ENCODE measurements around the gene EXOC8.
"Not testable (repeated sequence)": the region's sequence is repeated elsewhere in the genome, so short reads cannot be mapped to it uniquely, and the experiment has no call there.

Gene EXOC8

DNA sequence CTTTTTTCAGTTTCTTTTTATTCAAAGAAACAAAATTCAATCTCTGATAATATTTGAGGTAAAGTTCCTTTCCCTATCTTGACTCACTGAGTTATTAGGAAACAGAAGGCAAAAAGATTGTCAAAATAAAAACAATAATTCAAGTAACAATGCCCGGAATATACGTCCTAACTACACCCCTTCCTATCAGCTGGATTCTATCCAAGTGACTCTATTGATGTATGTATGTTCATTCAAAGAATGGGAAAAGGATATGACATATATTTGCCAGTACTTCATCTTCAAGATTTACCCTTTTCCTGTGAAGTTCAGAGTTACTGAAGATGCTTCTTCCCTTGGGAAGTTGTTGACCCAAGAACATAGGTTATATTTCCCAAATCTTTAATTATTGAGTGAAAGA lies 14.2 kb upstream of the EXOC8 start:
- no peak for DNase-seq

DNA sequence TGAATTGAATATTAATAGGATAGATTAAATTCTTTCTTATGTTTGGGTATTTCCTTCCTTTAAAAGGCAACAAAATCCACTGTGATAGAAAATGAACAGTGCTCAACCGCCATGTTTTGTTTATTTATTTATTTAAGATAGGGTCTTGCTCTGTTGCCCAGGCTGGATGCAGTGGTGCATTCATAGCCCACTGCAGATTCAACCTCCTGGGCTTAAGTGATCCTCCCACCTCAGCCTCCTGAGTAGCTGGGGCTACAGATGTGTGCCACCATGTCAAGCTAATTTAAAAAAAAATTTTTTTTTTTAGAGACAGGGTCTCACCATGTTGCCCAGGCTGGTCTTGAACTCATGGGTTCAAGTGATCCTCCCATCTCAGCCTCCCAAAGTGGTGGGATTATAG lies 11.2 kb upstream of the EXOC8 start:
- not testable (repeated sequence) for DNase-seq

DNA sequence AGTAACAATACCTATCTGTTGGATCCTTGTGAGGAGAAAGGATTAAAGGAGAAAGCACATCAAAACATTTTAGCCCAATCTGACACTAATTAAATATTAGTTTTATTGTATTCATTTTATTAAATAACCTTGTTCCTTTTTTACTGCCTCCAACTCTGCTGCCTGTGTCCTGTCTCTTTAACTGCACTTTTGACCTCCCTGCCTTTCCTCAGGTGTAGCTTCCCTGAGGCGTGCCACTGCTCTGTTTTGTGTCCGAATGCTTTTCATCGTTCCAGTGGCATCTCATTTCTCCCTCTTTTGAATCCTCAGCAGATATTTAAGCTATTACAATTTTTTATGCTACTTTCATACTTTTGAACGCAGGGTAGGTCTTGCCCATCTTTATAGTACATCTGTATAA lies 10.8 kb upstream of the EXOC8 start:
- no peak for DNase-seq

GRCh38 chr1:231347961-231348360 lies 10.3 kb upstream of the EXOC8 start:
- no peak for DNase-seq

DNA sequence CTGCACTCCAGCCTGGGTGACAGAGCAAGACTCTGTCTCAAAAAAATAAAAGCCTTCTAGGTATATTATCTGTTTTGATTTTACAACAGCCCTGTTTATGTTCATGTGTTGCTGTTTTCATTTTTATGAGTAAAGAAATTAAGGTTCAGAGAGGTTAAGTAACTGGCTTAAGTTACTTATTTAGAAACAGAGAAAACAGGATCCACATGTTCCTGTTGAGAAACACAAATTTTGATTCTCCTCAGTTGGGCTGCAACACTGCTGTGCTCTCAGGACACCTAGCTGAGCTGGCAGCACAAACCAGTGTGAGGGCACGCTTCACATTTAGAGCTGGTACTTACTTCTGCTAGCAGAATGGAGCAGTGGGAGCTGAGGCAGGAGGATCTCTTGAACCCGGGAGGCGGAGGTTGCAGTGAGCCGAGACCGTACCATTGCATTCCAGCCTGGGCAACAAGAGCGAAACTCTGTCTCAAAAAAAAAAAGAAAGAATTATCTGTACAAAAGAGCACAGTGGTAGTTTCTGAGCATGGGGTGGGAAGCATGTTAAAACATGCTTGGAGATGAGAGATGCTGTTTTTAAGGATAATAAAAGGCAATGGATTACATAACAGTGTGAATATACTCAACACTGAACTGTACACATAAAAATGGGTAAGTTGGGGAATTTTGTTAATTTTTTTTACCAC lies 2.8 kb upstream of the EXOC8 start:
- no peak for DNase-seq

DNA sequence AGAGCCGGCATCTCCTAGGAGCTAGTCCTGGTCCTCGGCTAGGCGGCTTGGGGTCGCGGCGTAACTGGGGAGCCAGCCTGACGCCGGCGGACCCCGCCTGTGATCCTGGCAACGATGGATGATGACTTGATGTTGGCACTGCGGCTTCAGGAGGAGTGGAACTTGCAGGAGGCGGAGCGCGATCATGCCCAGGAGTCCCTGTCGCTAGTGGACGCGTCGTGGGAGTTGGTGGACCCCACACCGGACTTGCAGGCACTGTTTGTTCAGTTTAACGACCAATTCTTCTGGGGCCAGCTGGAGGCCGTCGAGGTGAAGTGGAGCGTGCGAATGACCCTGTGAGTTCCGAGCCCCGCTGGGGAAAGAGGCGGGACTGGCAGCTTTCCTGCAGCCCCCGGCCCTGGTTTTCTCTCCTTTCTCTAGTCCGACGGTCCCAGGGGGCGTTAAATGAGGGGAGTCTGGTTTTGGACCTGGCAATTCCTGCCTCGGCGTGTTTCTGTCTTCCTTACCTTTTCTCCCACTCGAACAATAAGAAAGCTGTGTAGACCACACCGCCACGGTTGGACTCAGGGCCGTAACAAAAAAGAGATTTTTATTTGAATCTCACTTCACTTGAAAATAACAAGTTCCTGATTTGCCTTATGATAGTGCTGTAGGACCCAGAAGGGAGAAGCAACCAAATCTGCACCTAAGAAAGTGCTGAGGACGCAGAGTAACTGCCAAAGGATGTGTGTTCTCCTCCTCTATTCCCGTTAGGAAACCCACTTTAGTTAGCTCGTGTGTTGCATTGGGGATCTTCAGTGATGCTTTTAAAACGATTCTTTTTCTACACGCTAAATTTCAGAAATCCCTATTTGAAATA lies 847 bp upstream of the EXOC8 start, which contains the start of gene SPRTN:
SPRTN (plus strand) TSS at position 24 of the 859 bp plus-strand sequence; CDS start at position 115, 91 bp downstream.
- peak; percentile 48 for DNase-seq

GRCh38 chr1:231337043-231337471 lies 595 bp downstream of the EXOC8 start:
- DNase-seq = no peak

GRCh38 chr1:231335663-231336602 lies 1.7 kb downstream of the EXOC8 start:
- DNase-seq = no peak

GRCh38 chr1:231334952-231335351 lies 2.7 kb downstream of the EXOC8 start:
- DNase-seq = no peak

DNA sequence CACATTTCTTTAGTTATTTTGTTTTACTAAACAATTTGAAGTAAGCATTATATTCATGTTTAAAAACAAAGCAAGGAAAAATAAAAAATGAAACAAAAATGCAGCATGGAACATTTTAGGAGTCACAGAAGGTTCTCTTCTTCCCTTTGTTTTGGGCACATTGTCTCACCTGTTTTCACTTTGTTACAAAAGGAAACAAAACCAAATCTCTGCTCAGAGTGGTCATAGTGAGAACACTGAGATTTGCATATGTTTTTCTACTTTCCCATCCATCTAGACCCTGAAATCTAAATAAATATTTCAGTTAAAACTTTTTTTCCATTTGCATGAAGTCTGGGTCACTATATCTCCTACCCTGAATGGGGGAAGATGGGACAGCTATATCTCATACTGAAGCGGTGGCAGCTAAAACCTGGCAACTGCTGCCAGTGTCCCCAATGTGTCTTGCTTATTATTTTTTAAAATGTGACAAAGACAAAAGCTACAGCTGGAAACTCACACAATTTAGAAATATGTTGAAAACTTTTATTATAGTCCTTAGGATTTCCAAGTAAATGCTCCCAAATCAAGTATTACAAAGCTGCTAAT lies 3.5 kb downstream of the EXOC8 start:
- DNase-seq = no peak

GRCh38 chr1:231332761-231333160 lies 4.9 kb downstream of the EXOC8 start:
- DNase-seq = no peak

- DNase-seq = no peak
Measured at GRCh38 chr1:231329483-231329882, 8.2 kb downstream of the EXOC8 start.

- DNase-seq = no peak
Measured at GRCh38 chr1:231327617-231328016, 10.0 kb downstream of the EXOC8 start.

GRCh38 chr1:231326248-231326647 lies 11.4 kb downstream of the EXOC8 start:
- DNase-seq = no peak

DNA sequence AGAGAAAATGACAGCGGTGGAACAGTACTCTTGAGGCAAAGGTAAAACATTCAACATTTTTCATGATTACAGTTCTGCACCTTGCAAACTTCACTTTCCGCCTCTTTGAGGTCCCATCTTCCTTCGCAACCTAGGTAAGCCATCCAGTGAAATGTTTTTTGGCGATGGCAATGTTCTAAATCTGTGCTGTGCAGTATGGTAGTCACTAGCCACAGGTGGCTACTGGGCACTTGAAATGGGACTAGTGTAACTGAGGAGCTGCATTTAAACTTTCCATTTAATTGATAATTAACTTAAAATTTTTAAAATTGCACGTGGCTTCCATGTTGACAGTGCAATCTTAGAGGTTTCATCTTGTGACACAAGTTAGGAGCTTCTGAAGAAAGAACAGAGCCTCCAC lies 13.0 kb downstream of the EXOC8 start:
- no peak for DNase-seq

DNA sequence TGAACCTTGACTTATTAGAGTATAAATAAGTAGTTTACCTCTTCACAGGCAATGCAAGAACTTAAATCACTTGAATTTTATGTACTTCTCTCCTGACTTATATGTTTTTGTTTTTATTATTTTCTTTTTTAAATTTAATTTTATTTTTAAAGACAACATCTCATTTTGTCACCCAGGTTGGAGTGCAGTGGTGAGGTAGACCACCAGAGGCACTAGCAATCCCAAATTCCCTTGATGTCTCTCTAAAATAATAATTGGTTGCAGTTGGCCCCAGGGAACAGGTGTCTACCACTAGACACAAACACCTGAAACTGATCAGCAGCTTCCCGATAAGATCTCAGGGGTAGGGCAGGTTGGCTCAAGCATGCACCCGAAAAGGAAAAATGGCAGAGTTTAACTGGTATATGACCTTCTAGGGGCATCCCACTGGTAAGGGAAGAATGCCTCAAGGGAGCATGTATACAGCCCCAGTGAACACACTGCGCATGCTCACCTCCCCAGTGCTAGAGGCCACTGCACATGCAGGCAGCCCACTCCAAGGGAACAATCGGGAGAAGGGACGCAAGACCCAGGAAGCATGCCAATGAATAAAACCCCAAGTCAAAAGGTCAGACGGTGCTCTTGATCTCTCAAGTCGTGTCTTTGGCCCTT lies 14.6 kb downstream of the EXOC8 start:
- DNase-seq = no peak

- DNase-seq = no peak
Measured at GRCh38 chr1:231319080-231319479, 18.6 kb downstream of the EXOC8 start.

GRCh38 chr1:231318568-231318967 lies 19.1 kb downstream of the EXOC8 start:
- no peak for DNase-seq

DNA sequence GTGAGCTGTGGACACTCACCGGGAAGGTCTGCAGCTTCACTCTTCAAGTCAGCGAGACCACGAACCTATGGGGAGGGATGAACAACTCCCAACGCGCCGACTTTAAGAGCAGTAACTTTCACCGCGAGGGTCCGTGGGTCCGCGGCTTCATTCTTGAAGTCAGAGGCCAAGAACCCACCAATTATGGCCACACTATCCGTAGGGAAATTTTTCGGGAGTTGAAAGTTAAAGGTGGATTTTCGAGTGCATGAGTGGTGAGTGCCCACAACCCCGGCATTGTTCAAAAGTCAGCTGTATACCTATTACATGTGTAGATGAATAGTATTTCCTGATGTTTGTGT lies 19.7 kb downstream of the EXOC8 start:
- DNase-seq = no peak

- DNase-seq = no peak
Measured at GRCh38 chr1:231317306-231318014, 20.2 kb downstream of the EXOC8 start.

DNA sequence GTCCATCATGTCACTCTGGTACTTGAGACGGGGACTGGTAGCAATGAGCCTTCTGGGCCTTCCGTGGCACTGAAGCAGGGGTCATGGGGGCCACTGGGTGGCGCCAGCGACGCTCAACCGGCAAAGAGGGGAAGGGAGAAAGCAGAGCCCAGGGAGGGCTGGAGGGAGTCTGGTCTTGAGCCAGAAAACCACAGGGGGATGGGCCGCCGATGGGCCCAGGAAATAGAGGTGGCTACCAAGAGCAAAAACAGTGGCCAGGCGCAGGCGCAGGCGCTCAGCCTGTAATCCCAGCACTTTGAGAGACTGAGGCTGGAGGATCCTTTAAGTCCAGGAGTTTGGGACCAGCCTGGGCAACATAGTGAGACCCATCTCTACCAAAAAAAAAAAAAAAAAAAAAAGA lies 21.8 kb downstream of the EXOC8 start:
- DNase-seq = peak; percentile 32

DNA sequence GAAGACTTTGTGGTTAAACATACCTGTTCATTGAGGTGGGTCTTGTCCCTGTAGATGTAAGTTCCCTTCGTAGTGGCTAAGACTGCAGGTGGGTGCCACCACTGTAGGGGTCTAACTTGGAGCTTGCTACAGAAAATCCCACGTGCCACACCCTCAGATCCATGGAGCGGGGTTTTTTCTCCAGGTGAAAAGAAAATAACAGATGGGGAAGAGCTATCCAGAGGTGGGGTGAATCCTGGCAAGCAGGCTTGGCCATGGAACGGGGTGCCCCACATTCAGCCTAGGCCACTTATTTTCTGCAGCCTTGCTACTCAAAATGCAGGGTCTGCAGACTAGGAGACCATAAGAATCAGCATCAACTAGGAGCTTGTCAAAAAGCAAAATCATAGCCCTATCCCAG lies 24.0 kb downstream of the EXOC8 start:
- no peak for DNase-seq

Measured in NCI-H1694 treated with DMSO at 0.1 percent for 48 hours (cell line).